ENCODE measurements around the gene ZNF518B.
A peak's percentile ranks its signal among the peaks of the same experiment; 100 is the strongest.

ZNF518B gene

GRCh38 chr4:10480616-10481015 is 23.4 kb upstream of the ZNF518B start:
- no peak overlapping the region for H3K4me3 ChIP-seq (ENCODE audit: low read length)
- H3K36me3 ChIP-seq (ENCODE audit: insufficient read depth, low read length): no peaks in the 10 kb centered on the region
- H3K4me1 ChIP-seq (ENCODE audit: insufficient read depth, low read length): 0 out of 2 replicates have a peak, but pooled peaks cover 3% of the 10 kb centered on the region
- H3K9ac ChIP-seq (ENCODE audit: low read depth, low read length): no peak overlapping the region
- WGBS: 93% methylated on average over 4 of the region's 5 CpGs
- no peak overlapping the region for H3K27ac ChIP-seq (ENCODE audit: low read depth, low read length)
- no peaks in the 10 kb centered on the region for H3K9me3 ChIP-seq (ENCODE audit: insufficient read depth, low read depth, low read length)
- H3K27me3 ChIP-seq (ENCODE audit: insufficient read depth, low read length): no peaks in the 10 kb centered on the region

DNA sequence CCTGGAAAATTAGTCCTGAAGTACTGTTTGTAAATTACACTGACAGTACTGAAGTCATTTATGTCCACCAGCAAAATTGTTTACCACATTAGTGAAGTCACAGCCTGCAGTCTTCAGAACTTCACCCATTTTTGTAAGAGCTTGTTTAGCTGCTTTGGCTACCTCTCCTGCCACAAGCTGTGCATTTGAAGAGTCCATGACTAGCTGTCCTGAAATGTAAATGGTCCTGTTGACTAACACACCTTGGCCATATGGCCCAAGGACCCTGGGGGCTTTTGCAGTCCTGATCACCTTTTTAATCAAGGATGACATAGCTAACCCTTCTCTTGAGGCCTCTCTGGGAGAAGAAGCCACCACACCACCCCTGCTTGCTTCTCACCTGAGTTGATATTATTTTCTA is 21.4 kb upstream of the ZNF518B start:
- Histone ChIP-seq H3K27ac (ENCODE audit: low read depth, low read length) (no peak overlapping the region), H3K9ac (ENCODE audit: low read depth, low read length) (no peak overlapping the region), H3K4me3 (ENCODE audit: low read length) (no peak overlapping the region), H3K27me3 (ENCODE audit: insufficient read depth, low read length) (no peaks in the 10 kb centered on the region), H3K4me1 (ENCODE audit: insufficient read depth, low read length) (0 out of 2 replicates have a peak, but pooled peaks cover 3% of the 10 kb centered on the region), H3K36me3 (ENCODE audit: insufficient read depth, low read length) (no peaks in the 10 kb centered on the region), H3K9me3 (ENCODE audit: insufficient read depth, low read depth, low read length) (no peaks in the 10 kb centered on the region)

DNA sequence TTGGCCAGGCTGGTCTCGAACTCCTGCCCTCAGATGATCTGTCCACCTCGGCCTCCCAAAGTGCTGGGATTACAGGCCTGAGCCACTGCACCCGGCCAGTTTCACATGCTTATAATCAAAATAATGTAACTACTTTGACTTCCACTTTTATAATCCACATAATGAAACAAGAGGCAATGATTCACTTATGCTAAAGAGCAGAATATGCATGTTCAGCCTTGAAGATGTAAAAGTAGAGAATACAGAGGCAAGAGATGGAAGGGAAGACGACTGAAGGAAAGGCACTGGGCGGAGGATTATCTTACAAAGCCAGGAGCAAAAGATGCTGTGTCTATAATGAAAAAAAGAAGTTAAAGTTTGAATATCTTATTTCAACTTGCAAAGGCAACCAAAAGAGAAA is 13.3 kb upstream of the ZNF518B start:
- WGBS: 90% methylated on average over 5 of the region's 5 CpGs
- no peak overlapping the region for H3K9ac ChIP-seq (ENCODE audit: low read depth, low read length)
- no peaks in the 10 kb centered on the region; the same call in 1 of the 2 replicates for H3K27me3 ChIP-seq (ENCODE audit: insufficient read depth, low read length)
- no peaks in the 10 kb centered on the region for H3K36me3 ChIP-seq (ENCODE audit: insufficient read depth, low read length)
- no peaks in the 10 kb centered on the region for H3K9me3 ChIP-seq (ENCODE audit: insufficient read depth, low read depth, low read length)
- H3K4me1 ChIP-seq (ENCODE audit: insufficient read depth, low read length): no peaks in the 10 kb centered on the region
- H3K27ac ChIP-seq (ENCODE audit: low read depth, low read length): no peak overlapping the region
- H3K4me3 ChIP-seq (ENCODE audit: low read length): no peak overlapping the region

DNA sequence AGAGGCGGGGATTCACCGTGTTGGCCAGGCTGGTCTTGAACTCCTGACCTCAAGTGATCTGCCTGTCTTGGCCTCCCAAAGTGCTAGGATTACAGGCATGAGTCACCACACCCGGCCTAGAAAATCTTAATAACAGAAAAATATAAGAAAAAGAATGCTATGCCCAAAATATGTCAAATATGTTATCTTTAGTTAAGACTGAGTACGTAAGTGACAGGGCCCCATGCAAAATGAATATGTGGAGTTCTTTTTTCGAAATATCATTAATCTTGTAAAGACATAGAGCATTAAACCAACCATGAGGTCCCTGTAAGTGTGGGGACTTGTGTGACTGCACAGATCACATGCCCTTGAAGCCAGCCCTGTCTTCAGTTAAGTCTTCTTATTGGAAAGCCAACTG is 8.9 kb upstream of the ZNF518B start:
- H3K36me3 ChIP-seq (ENCODE audit: insufficient read depth, low read length): no peaks in the 10 kb centered on the region
- 96% methylated on average over 3 of the region's 5 CpGs for WGBS
- no peak overlapping the region for H3K27ac ChIP-seq (ENCODE audit: low read depth, low read length)
- no peak overlapping the region for H3K4me3 ChIP-seq (ENCODE audit: low read length)
- peaks cover 37% of the 10 kb centered on the region for H3K27me3 ChIP-seq (ENCODE audit: insufficient read depth, low read length)
- H3K4me1 ChIP-seq (ENCODE audit: insufficient read depth, low read length): no peaks in the 10 kb centered on the region
- no peak overlapping the region for H3K9ac ChIP-seq (ENCODE audit: low read depth, low read length)
- no peaks in the 10 kb centered on the region for H3K9me3 ChIP-seq (ENCODE audit: insufficient read depth, low read depth, low read length)

DNA sequence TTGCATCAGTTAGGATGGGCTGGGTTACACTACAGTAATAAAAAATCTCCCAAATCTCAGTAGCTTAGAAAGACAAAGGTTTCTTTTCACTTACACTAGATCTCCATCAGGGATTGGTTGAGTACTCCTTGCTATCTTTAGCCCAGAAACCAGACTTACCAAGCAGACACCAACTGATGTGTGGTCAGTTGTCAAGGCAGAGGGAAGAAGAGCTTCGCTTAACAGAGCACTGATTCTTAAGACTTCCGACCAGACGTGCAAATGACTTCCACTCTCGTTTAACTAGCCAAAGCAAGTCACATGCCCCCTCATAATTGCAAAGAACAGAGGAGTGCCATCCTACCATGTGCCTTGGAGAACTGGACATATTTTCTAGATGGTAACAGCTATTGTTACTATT is 5.7 kb upstream of the ZNF518B start:
- no peak overlapping the region for H3K27ac ChIP-seq (ENCODE audit: low read depth, low read length)
- no peaks in the 10 kb centered on the region for H3K9me3 ChIP-seq (ENCODE audit: insufficient read depth, low read depth, low read length)
- H3K4me3 ChIP-seq (ENCODE audit: low read length): no peak overlapping the region
- peaks cover 70% of the 10 kb centered on the region for H3K27me3 ChIP-seq (ENCODE audit: insufficient read depth, low read length)
- H3K36me3 ChIP-seq (ENCODE audit: insufficient read depth, low read length): no peaks in the 10 kb centered on the region
- no peaks in the 10 kb centered on the region for H3K4me1 ChIP-seq (ENCODE audit: insufficient read depth, low read length)
- WGBS: 84% methylated on average over 4 of the region's 4 CpGs
- H3K9ac ChIP-seq (ENCODE audit: low read depth, low read length): no peak overlapping the region

GRCh38 chr4:10461850-10462400 is 4.7 kb upstream of the ZNF518B start:
- WGBS: 73% methylated on average over 27 of the region's 27 CpGs
- Histone ChIP-seq H3K27ac (ENCODE audit: low read depth, low read length) (no peak overlapping the region), H3K27me3 (ENCODE audit: insufficient read depth, low read length) (peaks cover 76% of the 10 kb centered on the region), H3K9me3 (ENCODE audit: insufficient read depth, low read depth, low read length) (no peaks in the 10 kb centered on the region), H3K4me1 (ENCODE audit: insufficient read depth, low read length) (no peaks in the 10 kb centered on the region), H3K36me3 (ENCODE audit: insufficient read depth, low read length) (no peaks in the 10 kb centered on the region), H3K9ac (ENCODE audit: low read depth, low read length) (peak overlapping the region; percentile 63), H3K4me3 (ENCODE audit: low read length) (peak overlapping the region; percentile 67)

- Histone ChIP-seq H3K36me3 (ENCODE audit: insufficient read depth, low read length) (no peaks in the 10 kb centered on the region), H3K4me1 (ENCODE audit: insufficient read depth, low read length) (0 out of 2 replicates have a peak, but pooled peaks cover 1% of the 10 kb centered on the region), H3K27ac (ENCODE audit: low read depth, low read length) (no peak overlapping the region), H3K4me3 (ENCODE audit: low read length) (peak overlapping the region; percentile 67), H3K9ac (ENCODE audit: low read depth, low read length) (peak overlapping the region; percentile 63), H3K9me3 (ENCODE audit: insufficient read depth, low read depth, low read length) (no peaks in the 10 kb centered on the region), H3K27me3 (ENCODE audit: insufficient read depth, low read length) (peaks cover 79% of the 10 kb centered on the region)
- 6% methylated on average over 72 of the region's 72 CpGs for WGBS
These were observed 4.0 kb upstream of the ZNF518B start for GRCh38 chr4:10461091-10461849.

GRCh38 chr4:10460313-10461047 is 3.3 kb upstream of the ZNF518B start:
- H3K27me3 ChIP-seq (ENCODE audit: insufficient read depth, low read length): peaks cover 87% of the 10 kb centered on the region
- WGBS: 88% methylated on average over 11 of the region's 11 CpGs

GRCh38 chr4:10459305-10459704 is 2.1 kb upstream of the ZNF518B start:
- Histone ChIP-seq H3K27ac (ENCODE audit: low read depth, low read length) (no peak overlapping the region), H3K9me3 (ENCODE audit: insufficient read depth, low read depth, low read length) (no peaks in the 10 kb centered on the region), H3K4me1 (ENCODE audit: insufficient read depth, low read length) (peaks cover 18% of the 10 kb centered on the region), H3K4me3 (ENCODE audit: low read length) (no peak overlapping the region), H3K9ac (ENCODE audit: low read depth, low read length) (no peak overlapping the region), H3K36me3 (ENCODE audit: insufficient read depth, low read length) (peaks cover 6% of the 10 kb centered on the region), H3K27me3 (ENCODE audit: insufficient read depth, low read length) (peaks cover 91% of the 10 kb centered on the region)
- 92% methylated on average over 8 of the region's 8 CpGs for WGBS

More at GRCh38 chr4:10460313-10461047, 3.3 kb upstream of the ZNF518B start:
- Histone ChIP-seq H3K9ac (ENCODE audit: low read depth, low read length) (no peak overlapping the region), H3K4me1 (ENCODE audit: insufficient read depth, low read length) (peaks cover 9% of the 10 kb centered on the region), H3K27ac (ENCODE audit: low read depth, low read length) (no peak overlapping the region), H3K4me3 (ENCODE audit: low read length) (peak overlapping the region; percentile 67), H3K36me3 (ENCODE audit: insufficient read depth, low read length) (no peaks in the 10 kb centered on the region), H3K9me3 (ENCODE audit: insufficient read depth, low read depth, low read length) (no peaks in the 10 kb centered on the region)

GRCh38 chr4:10458177-10458576 is 951 bp upstream of the ZNF518B start:
- WGBS: 48% methylated on average over 13 of the region's 13 CpGs
- peaks cover 18% of the 10 kb centered on the region for H3K4me1 ChIP-seq (ENCODE audit: insufficient read depth, low read length)
- no peak overlapping the region for H3K27ac ChIP-seq (ENCODE audit: low read depth, low read length)
- H3K27me3 ChIP-seq (ENCODE audit: insufficient read depth, low read length): peaks cover 80% of the 10 kb centered on the region
- H3K9ac ChIP-seq (ENCODE audit: low read depth, low read length): no peak overlapping the region
- peak overlapping the region; percentile 75; the same call in 1 of the 2 replicates for H3K4me3 ChIP-seq (ENCODE audit: low read length)
- no peaks in the 10 kb centered on the region for H3K9me3 ChIP-seq (ENCODE audit: insufficient read depth, low read depth, low read length)
- H3K36me3 ChIP-seq (ENCODE audit: insufficient read depth, low read length): peaks cover 17% of the 10 kb centered on the region

DNA sequence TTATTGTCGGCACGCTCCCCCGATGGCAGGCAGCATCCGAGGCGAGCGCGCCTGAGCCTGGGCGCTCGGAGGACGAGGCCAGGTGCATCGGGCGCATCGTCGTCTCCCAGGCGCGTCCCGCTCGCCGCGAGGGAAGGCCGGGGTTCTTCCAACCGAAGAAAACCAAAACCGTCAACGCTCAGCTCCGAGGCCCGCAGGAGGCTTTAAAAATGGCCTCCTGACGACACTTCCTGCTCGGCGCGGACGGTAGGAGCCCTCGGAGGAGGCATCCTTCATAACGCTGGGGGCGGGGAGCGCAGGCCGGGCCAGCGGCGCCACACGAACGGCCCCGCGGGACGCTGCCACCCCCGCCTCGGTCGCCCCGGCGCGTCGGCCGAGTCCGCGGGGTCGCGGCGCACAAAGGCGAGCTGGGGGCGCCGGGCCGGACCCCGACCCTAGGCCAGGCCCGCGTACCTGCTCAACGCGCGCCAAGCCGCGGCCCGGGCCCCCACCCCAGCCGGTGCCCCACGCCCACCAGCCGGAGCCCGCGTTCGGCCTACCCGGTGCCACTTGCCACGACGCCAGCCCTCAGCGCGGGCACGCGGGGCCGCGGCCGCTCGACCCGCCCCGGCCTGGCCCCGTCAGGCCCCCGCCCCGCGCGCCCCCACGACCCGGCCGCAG is 501 bp downstream of the ZNF518B start:
- Histone ChIP-seq H3K9ac (ENCODE audit: low read depth, low read length) (peak overlapping the region; percentile 89), H3K4me3 (ENCODE audit: low read length) (peak overlapping the region; percentile 75), H3K27me3 (ENCODE audit: insufficient read depth, low read length) (peaks cover 65% of the 10 kb centered on the region)

More for the DNA sequence above, 501 bp downstream of the ZNF518B start:
- peaks cover 18% of the 10 kb centered on the region for H3K4me1 ChIP-seq (ENCODE audit: insufficient read depth, low read length)
- peak overlapping the region; percentile 61 for H3K27ac ChIP-seq (ENCODE audit: low read depth, low read length)
- H3K36me3 ChIP-seq (ENCODE audit: insufficient read depth, low read length): peaks cover 32% of the 10 kb centered on the region
- no peaks in the 10 kb centered on the region for H3K9me3 ChIP-seq (ENCODE audit: insufficient read depth, low read depth, low read length)
- WGBS: under 1% methylated on average over 96 of the region's 96 CpGs

All from HUES64 (cell line).